Smooth muscle cell (in vitro differentiated cells): ENCODE measurements around the gene TECPR2. TPM values are rescaled to one million over a fixed set of nuclear protein-coding genes. Genes with fewer than 3 reads are reported as not detected.
A peak's percentile ranks its signal among the peaks of the same experiment; 100 is the strongest.

Source experiments
- DNase-seq: peaks from one replicate; lab custom pipeline; 2025; ENCODE audit not compliant: unreplicated experiment; lab: John Stamatoyannopoulos, UW
- H2AFZ ChIP-seq: fragments of 200-600 bp; sonication (generic); 2 replicates; pipeline ENCODE4 v1.6.0; 2016; ENCODE audit warnings: antibody characterized with exemption, low read depth, mild to moderate bottlenecking
- H3F3A ChIP-seq: fragments of 200-600 bp; sonication (generic); 2 replicates; pipeline ENCODE4 v1.6.0; 2017; ENCODE audit warnings: antibody characterized with exemption, low read depth
- H3K27ac ChIP-seq: fragments of 200-600 bp; sonication (generic); 2 replicates; pipeline ENCODE4 v1.5.1; 2016; ENCODE audit warnings: low read depth, mild to moderate bottlenecking
- H3K27me3 ChIP-seq: fragments of 200-600 bp; sonication (generic); 2 replicates; pipeline ENCODE4 v1.6.1; 2016; ENCODE audit warnings: low read depth, mild to moderate bottlenecking
- H3K36me3 ChIP-seq: fragments of 200-600 bp; sonication (generic); 2 replicates; pipeline ENCODE4 v1.5.1; 2016; ENCODE audit warnings: low read depth
- H3K4me1 ChIP-seq: fragments of 200-600 bp; sonication (generic); 2 replicates; pipeline ENCODE4 v1.5.1; 2016; ENCODE audit warnings: low read depth
- H3K4me2 ChIP-seq: fragments of 200-600 bp; sonication (generic); 2 replicates; pipeline ENCODE4 v1.6.0; 2016; ENCODE audit warnings: mild to moderate bottlenecking
- H3K4me3 ChIP-seq: fragments of 200-600 bp; sonication (generic); 2 replicates; pipeline ENCODE4 v1.5.1; 2016; ENCODE audit warnings: mild to moderate bottlenecking
- H3K79me2 ChIP-seq: fragments of 200-600 bp; sonication (generic); 2 replicates; pipeline ENCODE4 v1.6.0; 2016; ENCODE audit warnings: low read depth, mild to moderate bottlenecking
- H3K9ac ChIP-seq: fragments of 200-600 bp; sonication (generic); 2 replicates; pipeline ENCODE4 v1.6.0; 2016; ENCODE audit warnings: low read depth
- H3K9me3 ChIP-seq: fragments of 200-600 bp; sonication (generic); replicated peaks from 2 replicates; pipeline ENCODE4 v1.5.1; 2016; ENCODE audit warnings: low read depth
- H4K20me1 ChIP-seq: fragments of 200-600 bp; sonication (generic); 2 replicates; pipeline ENCODE4 v1.6.0; 2016; ENCODE audit warnings: low read depth
- WGBS: methylation state at CpG from one replicate; pipeline ENCODE4 v1.1.7; 2016; ENCODE audit warnings: low lambda C conversion rate; 5-methylcytosine and 5-hydroxymethylcytosine counted together
- polyA plus RNA-seq: library from polyadenylated mRNA; unstranded; fragments of >200 nt; fragmentation: Nextera tagmentation; extraction: Ambion mirVana; gene quantifications from 2 replicates; pipeline ENCODE4 v1.2.1, GENCODE V29; 2016
- total RNA-seq: library from RNA; depleted of rRNA; stranded (reverse); fragments of >200 nt; gene quantifications from 2 replicates; pipeline ENCODE4 v1.2.3, GENCODE V29; 2014
- TF ChIP-seq, protein P1 (sequence below): fragments of 200-600 bp; sonication (generic); IDR thresholded peaks from 2 replicates; pipeline ENCODE4 v1.5.1; 2017; ENCODE audit warnings: borderline replicate concordance, mild to moderate bottlenecking, antibody characterized with exemption; ENCODE audit not compliant: insufficient read depth, poor library complexity, severe bottlenecking

Gene TECPR2
- total and polyA plus RNA-seq, 2 experiments from 2014 or later: 11.0 to 12.2 TPM

DNA sequence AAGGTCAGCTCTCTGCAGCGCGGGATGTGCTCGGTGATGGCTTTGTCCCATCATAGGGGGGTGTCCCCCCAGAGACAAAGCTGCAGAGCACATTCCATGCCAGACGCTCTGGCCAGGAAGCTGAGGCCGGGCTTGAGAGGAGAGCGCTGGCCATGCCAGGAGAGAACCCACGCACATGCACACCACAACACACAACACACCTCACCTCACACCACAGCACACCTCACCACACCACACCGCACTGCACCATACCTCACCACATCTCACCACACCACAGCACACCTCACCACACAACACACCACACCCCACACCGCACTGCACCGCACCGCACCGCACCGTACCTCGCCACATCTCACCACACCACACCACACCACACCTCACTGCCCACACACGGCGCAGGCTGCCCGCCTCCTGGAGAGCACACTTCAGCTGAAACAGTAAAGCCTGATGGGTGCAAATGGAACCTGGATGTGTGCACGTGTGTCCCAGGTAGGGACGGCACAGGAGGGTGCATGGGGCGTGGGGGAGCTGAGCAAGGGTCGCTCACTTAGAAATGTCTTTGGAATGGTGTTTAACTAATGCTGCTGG is 136.0 kb downstream of the TECPR2 start:
- H3K79me2 ChIP-seq: no peaks in the 10 kb centered on the region
- no peak overlapping the region for H3K9ac ChIP-seq
- no peaks in the 10 kb centered on the region for H3K36me3 ChIP-seq
- no peak for DNase-seq
- no peak overlapping the region for H3K4me3 ChIP-seq
- H3K9me3 ChIP-seq: no peaks in the 10 kb centered on the region
- H3K27ac ChIP-seq: no peak overlapping the region
- no peak overlapping the region for H3K4me2 ChIP-seq
- no peak overlapping the region for H2AFZ ChIP-seq
- H3F3A ChIP-seq: no peaks in the 10 kb centered on the region
- no peaks in the 10 kb centered on the region for H3K27me3 ChIP-seq
- WGBS: 97% methylated on average over 20 of the region's 21 CpGs
- no peaks in the 10 kb centered on the region for H4K20me1 ChIP-seq
- TF ChIP-seq, protein P1, sequence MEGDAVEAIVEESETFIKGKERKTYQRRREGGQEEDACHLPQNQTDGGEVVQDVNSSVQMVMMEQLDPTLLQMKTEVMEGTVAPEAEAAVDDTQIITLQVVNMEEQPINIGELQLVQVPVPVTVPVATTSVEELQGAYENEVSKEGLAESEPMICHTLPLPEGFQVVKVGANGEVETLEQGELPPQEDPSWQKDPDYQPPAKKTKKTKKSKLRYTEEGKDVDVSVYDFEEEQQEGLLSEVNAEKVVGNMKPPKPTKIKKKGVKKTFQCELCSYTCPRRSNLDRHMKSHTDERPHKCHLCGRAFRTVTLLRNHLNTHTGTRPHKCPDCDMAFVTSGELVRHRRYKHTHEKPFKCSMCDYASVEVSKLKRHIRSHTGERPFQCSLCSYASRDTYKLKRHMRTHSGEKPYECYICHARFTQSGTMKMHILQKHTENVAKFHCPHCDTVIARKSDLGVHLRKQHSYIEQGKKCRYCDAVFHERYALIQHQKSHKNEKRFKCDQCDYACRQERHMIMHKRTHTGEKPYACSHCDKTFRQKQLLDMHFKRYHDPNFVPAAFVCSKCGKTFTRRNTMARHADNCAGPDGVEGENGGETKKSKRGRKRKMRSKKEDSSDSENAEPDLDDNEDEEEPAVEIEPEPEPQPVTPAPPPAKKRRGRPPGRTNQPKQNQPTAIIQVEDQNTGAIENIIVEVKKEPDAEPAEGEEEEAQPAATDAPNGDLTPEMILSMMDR: no peak
- no peaks in the 10 kb centered on the region for H3K4me1 ChIP-seq

DNA sequence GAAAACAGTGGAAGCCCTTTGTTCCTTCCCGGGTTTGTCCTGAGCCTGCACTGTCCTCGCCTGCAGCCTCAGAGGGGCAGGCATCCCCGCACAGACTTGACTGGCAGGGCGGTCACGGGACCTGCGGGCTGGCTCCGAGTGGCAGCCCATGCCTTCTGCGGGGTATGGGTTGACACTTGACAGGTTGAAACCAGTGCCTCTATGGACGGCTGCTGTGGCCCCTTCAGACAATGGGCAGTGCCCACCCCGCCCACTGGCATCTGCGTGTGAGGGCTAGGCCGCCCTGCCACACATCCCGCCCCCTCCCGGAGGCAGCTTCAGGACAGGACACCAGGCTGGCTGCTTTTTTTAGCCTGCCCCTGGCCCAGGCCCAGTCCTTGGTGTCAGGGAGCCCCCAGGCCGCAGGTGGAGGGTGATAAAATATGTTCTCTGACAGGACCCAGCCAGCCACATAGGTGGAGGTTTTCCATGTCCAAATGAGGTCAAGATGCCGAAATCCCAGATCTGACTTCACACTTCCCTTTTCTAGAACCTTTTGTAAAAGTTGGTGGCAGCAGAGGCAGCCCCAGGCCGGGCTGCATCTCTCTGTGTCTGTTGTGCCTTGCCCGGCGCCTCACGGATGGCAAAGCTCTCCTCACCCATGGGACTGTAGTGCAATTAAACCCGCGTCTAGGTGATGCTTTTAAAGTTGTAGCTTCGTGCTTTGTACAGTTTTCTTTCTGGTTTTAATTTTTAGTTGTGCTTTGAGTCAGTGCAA is 136.8 kb downstream of the TECPR2 start:
- Histone ChIP-seq H3K9me3 (no peaks in the 10 kb centered on the region), H3K27ac (peak overlapping the region; percentile 6), H3K79me2 (no peaks in the 10 kb centered on the region), H3K27me3 (no peaks in the 10 kb centered on the region), H4K20me1 (no peaks in the 10 kb centered on the region), H2AFZ (no peak overlapping the region), H3K36me3 (no peaks in the 10 kb centered on the region), H3F3A (no peaks in the 10 kb centered on the region), H3K4me3 (no peak overlapping the region), H3K4me1 (no peaks in the 10 kb centered on the region), H3K4me2 (no peak overlapping the region), H3K9ac (no peak overlapping the region)
- TF ChIP-seq, protein P1: no peak
- WGBS: 93% methylated on average over 23 of the region's 23 CpGs
- DNase-seq: no peak

DNA sequence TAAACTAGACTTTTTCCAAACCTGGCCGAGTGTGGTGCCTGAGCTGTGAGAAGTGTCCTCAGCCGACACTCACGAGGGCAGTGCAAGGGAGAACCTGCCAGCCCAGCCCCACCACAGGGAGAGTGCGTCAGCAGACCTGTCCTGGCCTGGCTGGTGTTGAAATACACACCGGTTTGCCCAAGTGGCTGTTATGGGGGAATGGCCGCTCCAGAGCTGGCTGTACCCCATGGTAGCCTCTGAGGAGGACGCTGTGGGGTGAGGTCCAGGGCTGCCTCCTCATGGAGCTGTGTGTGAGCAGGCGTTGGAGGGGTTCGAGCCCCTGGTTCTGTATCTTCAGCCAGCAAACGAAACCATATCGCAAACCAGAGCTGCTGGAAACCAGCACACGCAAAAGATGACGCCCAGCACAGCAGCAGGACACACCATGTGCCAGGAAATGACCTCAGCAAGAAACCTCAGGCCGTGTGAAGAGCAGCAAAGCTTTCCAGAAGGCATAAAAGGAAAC is 137.5 kb downstream of the TECPR2 start:
- no peak for DNase-seq
- Histone ChIP-seq H3K9ac (no peak overlapping the region), H3K4me2 (no peak overlapping the region), H3K27ac (peak overlapping the region; percentile 6), H3K4me1 (no peaks in the 10 kb centered on the region), H3K36me3 (no peaks in the 10 kb centered on the region), H3K4me3 (no peak overlapping the region), H3K79me2 (no peaks in the 10 kb centered on the region), H3F3A (no peaks in the 10 kb centered on the region), H4K20me1 (no peaks in the 10 kb centered on the region), H2AFZ (no peak overlapping the region), H3K27me3 (no peaks in the 10 kb centered on the region), H3K9me3 (no peaks in the 10 kb centered on the region)
- 77% methylated on average over 14 of the region's 14 CpGs for WGBS
- TF ChIP-seq, protein P1: no peak

DNA sequence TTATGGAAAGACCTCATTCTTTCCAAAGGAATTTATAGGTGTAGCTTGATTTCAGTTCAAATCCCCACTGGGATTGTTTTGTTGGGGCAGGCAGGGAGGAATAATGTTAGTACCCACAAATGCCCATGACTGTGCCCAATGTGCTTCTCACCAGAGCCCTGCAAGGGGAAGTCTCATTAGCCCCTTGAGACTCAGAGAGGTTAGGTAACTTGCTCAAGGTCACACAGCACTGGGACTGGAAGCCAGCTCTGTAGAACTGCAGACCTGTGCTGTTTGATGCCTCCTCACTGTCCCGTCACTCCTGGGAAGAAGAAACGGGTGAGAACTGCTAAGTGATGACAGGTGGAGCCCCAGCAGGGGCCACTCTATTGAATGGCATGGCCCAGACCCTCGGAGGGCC is 138.0 kb downstream of the TECPR2 start:
- TF ChIP-seq, protein P1: no peak
- Histone ChIP-seq H3F3A (no peaks in the 10 kb centered on the region), H3K4me3 (no peak overlapping the region), H3K9ac (no peak overlapping the region), H3K27me3 (no peaks in the 10 kb centered on the region), H3K79me2 (no peaks in the 10 kb centered on the region), H2AFZ (no peak overlapping the region), H3K27ac (peak overlapping the region; percentile 6), H3K36me3 (no peaks in the 10 kb centered on the region), H3K9me3 (no peaks in the 10 kb centered on the region), H3K4me2 (no peak overlapping the region), H3K4me1 (no peaks in the 10 kb centered on the region), H4K20me1 (no peaks in the 10 kb centered on the region)
- no peak for DNase-seq
- WGBS: 83% methylated on average over 3 of the region's 3 CpGs
